SK-N-SH (cell line): ENCODE measurements around the gene RPS5. TPM values are rescaled to one million over a fixed set of nuclear protein-coding genes. Genes with fewer than 3 reads are reported as not detected.

Experiments
- CTCF ChIA-PET: fragments of 300-600, 350-600 bp; formaldehyde crosslinking; extraction: SDS; loops from one replicate; lab custom pipeline; 2021; lab: Yijun Ruan, JAX
- POLR2A ChIA-PET: fragments of 350-600 bp; sonication (Branson Sonifier 250); formaldehyde crosslinking; extraction: SDS; loops from one replicate; lab custom pipeline; 2020; ENCODE audit warnings: antibody characterized with exemption, inconsistent platforms; lab: Yijun Ruan, JAX
- DNase-seq: peaks from one replicate; pipeline ENCODE4 v3.0.0; 2012
- H2AFZ ChIP-seq: fragments of 200-600 bp; sonication (generic); 2 replicates; pipeline ENCODE4 v1.8.1; 2016; ENCODE audit warnings: antibody characterized with exemption, mild to moderate bottlenecking, low read depth
- H3F3A ChIP-seq: fragments of 200-600 bp; sonication (generic); replicated peaks from 2 replicates; pipeline ENCODE3; 2016; ENCODE audit warnings: antibody characterized with exemption, mild to moderate bottlenecking; ENCODE audit not compliant: insufficient read depth
- H3K27ac ChIP-seq, 2 experiments: fragments of 200-500 bp in 1 of 2; fragments of 200-600 bp in 1 of 2; sonication (Bioruptor generic) in 1 of 2; sonication (generic), shearing (Covaris generic) in 1 of 2; 2 replicates each; pipeline versions ENCODE4 v1.5.1 to v1.6.1; 2014 to 2016; ENCODE audit warnings: low read depth in 2 of 2, inconsistent platforms in 1 of 2, low read length in 1 of 2, mild to moderate bottlenecking in 1 of 2, mixed read lengths in 1 of 2
- H3K27me3 ChIP-seq: fragments of 200-600 bp; sonication (generic), shearing (Covaris generic); 2 replicates; pipeline ENCODE4 v1.6.1; 2016; ENCODE audit warnings: mixed run types; ENCODE audit not compliant: insufficient read depth
- H3K36me3 ChIP-seq, 2 experiments: fragments of 200-500 bp in 1 of 2; fragments of 200-600 bp in 1 of 2; sonication (Bioruptor generic) in 1 of 2; sonication (generic) in 1 of 2; replicated peaks in 1 of 2; 2 replicates each; pipeline versions ENCODE3 to v1.5.1; 2014 to 2016; ENCODE audit warnings: low read length in 1 of 2, mild to moderate bottlenecking in 1 of 2; ENCODE audit not compliant: insufficient read depth in 2 of 2, control insufficient read depth in 1 of 2
- H3K4me1 ChIP-seq, 2 experiments: fragments of 200-500 bp in 1 of 2; fragments of 200-600 bp in 1 of 2; sonication (Bioruptor generic) in 1 of 2; sonication (generic), shearing (Covaris generic) in 1 of 2; 2 replicates each; pipeline versions ENCODE4 v1.5.1 to v1.6.1; 2014 to 2016; ENCODE audit warnings: low read depth in 1 of 2, low read length in 1 of 2, mixed run types in 1 of 2; ENCODE audit not compliant: insufficient read depth in 2 of 2, control insufficient read depth in 1 of 2
- H3K4me2 ChIP-seq: fragments of 200-600 bp; sonication (generic), shearing (Covaris generic); 2 replicates; pipeline ENCODE4 v1.6.1; 2017; ENCODE audit warnings: mixed run types
- H3K4me3 ChIP-seq, 2 experiments: fragments of 200-500 bp in 1 of 2; fragments of 200-600 bp in 1 of 2; sonication (Bioruptor generic) in 1 of 2; sonication (generic), shearing (Covaris generic) in 1 of 2; 2 replicates each; pipeline versions ENCODE4 v1.5.1 to v1.8.1; 2014 to 2016; ENCODE audit warnings: low read depth in 2 of 2, inconsistent platforms in 1 of 2, low read length in 1 of 2, mild to moderate bottlenecking in 1 of 2, mixed read lengths in 1 of 2, moderate library complexity in 1 of 2
- H3K79me2 ChIP-seq: fragments of 200-600 bp; sonication (generic); 2 replicates; pipeline ENCODE4 v1.8.1; 2017; ENCODE audit warnings: mild to moderate bottlenecking; ENCODE audit not compliant: insufficient read depth
- H3K9ac ChIP-seq: fragments of 200-600 bp; sonication (generic); 2 replicates; pipeline ENCODE4 v1.6.1; 2017; ENCODE audit warnings: mixed run types
- H3K9me2 ChIP-seq: fragments of 200-600 bp; sonication (generic); 2 replicates; pipeline ENCODE4 v1.6.1; 2017; ENCODE audit warnings: mixed run types
- H3K9me3 ChIP-seq: fragments of 200-600 bp; sonication (generic); 2 replicates; pipeline ENCODE4 v1.6.1; 2017; ENCODE audit warnings: mixed run types, mild to moderate bottlenecking, moderate library complexity
- H4K20me1 ChIP-seq: fragments of 200-600 bp; sonication (generic); 2 replicates; pipeline ENCODE4 v1.6.1; 2017; ENCODE audit warnings: mild to moderate bottlenecking, mixed run types; ENCODE audit not compliant: insufficient read depth
- CHD2 ChIP-seq: fragments of 150-350 bp; IDR thresholded peaks from 2 replicates; pipeline ENCODE4 v1.6.1; 2018; ENCODE audit warnings: low read length; ENCODE audit not compliant: partially characterized antibody
- EP300 ChIP-seq, 2 experiments: IDR thresholded peaks; 2 replicates each; pipeline versions ENCODE4 v1.4.0 to v1.6.1; 2012; ENCODE audit warnings: borderline replicate concordance in 1 of 2, low read depth in 1 of 2, low read length in 1 of 2
- IRF3 ChIP-seq: fragments of 150-350 bp; IDR thresholded peaks from 2 replicates; pipeline ENCODE4 v1.6.1; 2016; ENCODE audit warnings: mild to moderate bottlenecking, low read depth, low read length
- MXI1 ChIP-seq: IDR thresholded peaks from 2 replicates; pipeline ENCODE4 v1.6.1; 2012; ENCODE audit warnings: mild to moderate bottlenecking, low read depth, low read length, improper control_type of control experiment
- PBX3 ChIP-seq: IDR thresholded peaks from 2 replicates; pipeline ENCODE4; 2012
- REST ChIP-seq: IDR thresholded peaks from 2 replicates; pipeline ENCODE4 v1.6.1; 2012; ENCODE audit warnings: mild to moderate bottlenecking, low read depth, low read length, moderate library complexity
- RXRA ChIP-seq: IDR thresholded peaks from 2 replicates; pipeline ENCODE4 v1.4.0; 2012; ENCODE audit warnings: low read depth, mild to moderate bottlenecking, borderline replicate concordance
- SIN3A ChIP-seq: IDR thresholded peaks from 2 replicates; pipeline ENCODE4 v1.6.1; 2012; ENCODE audit warnings: low read depth, mild to moderate bottlenecking, low read length, moderate library complexity, borderline replicate concordance
- TEAD4 ChIP-seq: IDR thresholded peaks from 2 replicates; pipeline ENCODE4 v1.4.0; 2012; ENCODE audit warnings: mild to moderate bottlenecking, borderline replicate concordance; ENCODE audit not compliant: insufficient read depth
- USF1 ChIP-seq: IDR thresholded peaks from 2 replicates; pipeline ENCODE4 v1.4.0; 2012; ENCODE audit warnings: low read depth, borderline replicate concordance
- YY1 ChIP-seq: IDR thresholded peaks from 2 replicates; pipeline ENCODE4 v1.4.0; 2012; ENCODE audit warnings: low read depth, mild to moderate bottlenecking
- WGBS: methylation state at CpG from one replicate; pipeline ENCODE4 v1.1.6; 2017; ENCODE audit warnings: low lambda C conversion rate; 5-methylcytosine and 5-hydroxymethylcytosine counted together
- polyA plus RNA-seq, 3 experiments: library from polyadenylated mRNA; depleted of rRNA; stranded (reverse); fragments of >200 nt; gene quantifications; 2 replicates each; pipeline ENCODE4 v1.2.3, GENCODE V29; 2012

RPS5 gene
- polyA plus RNA-seq, 1 of the 3 experiments (the other 2 are of a cell fraction), result 4,334 TPM

GRCh38 chr19:58398545-58398944 is 11.5 kb downstream of the RPS5 start:
- DNase-seq, result no peak
- ChIA-PET CTCF (interaction anchor here (2.2 kb wide), 1 partner anchor 121 kb away, joined by 7 read pairs; the partner anchor contains the start of gene ZBTB45), POLR2A (interaction anchor here (2.0 kb wide), 1 partner anchor 11 kb away, joined by 5 read pairs; no protein-coding TSS in a partner anchor)
- no peak overlapping the region for H2AFZ ChIP-seq
- TF ChIP-seq CHD2 (no peak), SIN3A (no peak), USF1 (no peak), EP300 (IDR thresholded peaks at IDR 0.05; ENCODE audit: borderline replicate concordance in 1 of 2, low read depth in 1 of 2, low read length in 1 of 2) (no peak), IRF3 (no peak), PBX3 (no peak), REST (no peak), MXI1 (no peak), TEAD4 (no peak), RXRA (no peak), YY1 (no peak)
- no peak overlapping the region for H3K9ac ChIP-seq
- H3K4me1 ChIP-seq, result peaks cover 6 to 20% of the 10 kb centered on the region in 2 experiments; a peak in 2 of 4 replicates
- no peaks in the 10 kb centered on the region for H3K9me3 ChIP-seq
- H3K79me2 ChIP-seq, result peaks cover 17% of the 10 kb centered on the region
- H3K4me2 ChIP-seq, result no peak overlapping the region
- H3K36me3 ChIP-seq, result peaks cover 9 to 18% of the 10 kb centered on the region in 2 experiments
- H3K27ac ChIP-seq, result no peak overlapping the region; a peak in 1 of 4 replicates
- H3K4me3 ChIP-seq, result no peak overlapping the region
- 97% methylated on average over 6 of the region's 6 CpGs for WGBS
- no peaks in the 10 kb centered on the region; the same call in none of the 2 replicates for H4K20me1 ChIP-seq
- H3K27me3 ChIP-seq, result no peaks in the 10 kb centered on the region
- no peaks in the 10 kb centered on the region for H3K9me2 ChIP-seq
- peaks cover 36% of the 10 kb centered on the region for H3F3A ChIP-seq
